Measurements from ENCODE around the gene ZBTB33. TPM values are rescaled to one million over a fixed set of nuclear protein-coding genes. Genes with fewer than 3 reads are reported as not detected.
A peak's percentile ranks its signal among the peaks of the same experiment; 100 is the strongest.

Gene ZBTB33
- polyA plus RNA-seq (2011; rRNA removed): 8.9 and 9.0 TPM in 2 replicates
- 10.2 and 20.3 TPM in 2 replicates for polyA minus RNA-seq (2011; rRNA and poly(A)+ RNA removed)

GRCh38 chrX:120250522-120251271 is at the start of gene ZBTB33:
TSS of gene ZBTB33 (plus strand) at chrX:120250812. CDS start at chrX:120253416, 2,604 bp downstream.
- H3K4me3 ChIP-seq (ENCODE audit: low read depth, low read length): peak within 1 kb of the TSS; percentile 72
- TF ChIP-seq CTCF (IDR thresholded peaks at IDR 0.05; ENCODE audit: low read depth, low read length): peak; percentile 54
- no peaks in the 10 kb centered on the region for H3K27me3 ChIP-seq (ENCODE audit: control insufficient read depth, insufficient read depth, low read length)
- CTCF ChIA-PET: interaction anchor here (0.6 to 1.7 kb wide), 7 partner anchors 19 to 211 kb away, joined by 3 to 9 read pairs (median 4); no protein-coding TSS in a partner anchor
- peak within 1 kb of the TSS; percentile 85 for H3K27ac ChIP-seq (ENCODE audit: low read depth, low read length)
- no peaks in the 10 kb centered on the region for H3K9me3 ChIP-seq (ENCODE audit: control insufficient read depth, insufficient read depth, low read length)
- DNase-seq (ENCODE audit: low read depth, low spot score): peak; percentile 85
- POLR2A ChIA-PET: interaction anchor here (0.9 to 1.0 kb wide), 3 partner anchors 202 to 459 kb away, joined by 3 read pairs; partner anchors contain the start of gene RPL39

GRCh38 chrX:120200851-120201250 is 49.8 kb upstream of the ZBTB33 start:
- Histone ChIP-seq H3K9me3 (ENCODE audit: control insufficient read depth, insufficient read depth, low read length) (no peaks in the 10 kb centered on the region), H3K4me3 (ENCODE audit: low read depth, low read length) (no peak overlapping the region), H3K27me3 (ENCODE audit: control insufficient read depth, insufficient read depth, low read length) (no peaks in the 10 kb centered on the region), H3K27ac (ENCODE audit: low read depth, low read length) (no peak overlapping the region)
- ChIA-PET CTCF (interaction anchor here (1.2 kb wide), 1 partner anchor 13 kb away, joined by 6 read pairs; no protein-coding TSS in a partner anchor), POLR2A (no interaction called here)
- TF ChIP-seq CTCF (IDR thresholded peaks at IDR 0.05; ENCODE audit: low read depth, low read length): no peak
- no peak for DNase-seq (ENCODE audit: low read depth, low spot score)

GRCh38 chrX:120205816-120206753 is 44.5 kb upstream of the ZBTB33 start:
- Histone ChIP-seq H3K27ac (ENCODE audit: low read depth, low read length) (no peak overlapping the region), H3K27me3 (ENCODE audit: control insufficient read depth, insufficient read depth, low read length) (no peaks in the 10 kb centered on the region), H3K9me3 (ENCODE audit: control insufficient read depth, insufficient read depth, low read length) (no peaks in the 10 kb centered on the region), H3K4me3 (ENCODE audit: low read depth, low read length) (no peak overlapping the region)
- no peak for DNase-seq (ENCODE audit: low read depth, low spot score)
- POLR2A ChIA-PET: no interaction called here
- CTCF ChIA-PET: interaction anchor here (2.8 kb wide), 1 partner anchor 8 kb away, joined by 13 read pairs; no protein-coding TSS in a partner anchor
- no peak for TF ChIP-seq CTCF (IDR thresholded peaks at IDR 0.05; ENCODE audit: low read depth, low read length)

- CTCF ChIA-PET: no interaction called here
- POLR2A ChIA-PET: no interaction called here
- H3K9me3 ChIP-seq (ENCODE audit: control insufficient read depth, insufficient read depth, low read length): no peaks in the 10 kb centered on the region
- TF ChIP-seq CTCF (IDR thresholded peaks at IDR 0.05; ENCODE audit: low read depth, low read length): no peak
- DNase-seq (ENCODE audit: low read depth, low spot score): no peak
- no peaks in the 10 kb centered on the region for H3K27me3 ChIP-seq (ENCODE audit: control insufficient read depth, insufficient read depth, low read length)
- H3K27ac ChIP-seq (ENCODE audit: low read depth, low read length): no peak overlapping the region
- H3K4me3 ChIP-seq (ENCODE audit: low read depth, low read length): no peak overlapping the region
Observed at GRCh38 chrX:120207009-120207605, 43.5 kb upstream of the ZBTB33 start.

All from AG04450 (cell line).